GM12878 (cell line): ENCODE data around the gene SRRM3. TPM values are rescaled to one million over a fixed set of nuclear protein-coding genes. Genes with fewer than 3 reads are reported as not detected.
"Not testable (repeated sequence)": the region's sequence is repeated elsewhere in the genome, so short reads cannot be mapped to it uniquely, and the experiment has no call there.

ENCODE experiments used
- ATAC-seq: fragments of 200-7000 bp; cut with Tn5 transposase; 3 replicates; pipeline ENCODE4 v1.9.1; 2020; ENCODE audit warnings: mild to moderate bottlenecking, moderate library complexity
- BruUV-seq: library from RNA; stranded (reverse); fragments of 400-500 nt; replicated peaks from 2 replicates; lab custom pipeline; 2021; lab: Mats Ljungman, UMichigan
- CTCF ChIA-PET: fragments of 300-600 bp; sonication (Branson Sonifier 250); formaldehyde crosslinking; extraction: SDS; loops from one replicate; lab custom pipeline; 2021; ENCODE audit warnings: inconsistent platforms; lab: Yijun Ruan, JAX
- POLR2A ChIA-PET: fragments of 350-600 bp; formaldehyde crosslinking; extraction: SDS; loops from one replicate; lab custom pipeline; 2021; ENCODE audit warnings: inconsistent platforms; lab: Charles Lee
- RAD21 ChIA-PET: fragments of 300-600 bp; sonication (Branson Sonifier 250); formaldehyde crosslinking; loops from one replicate; lab custom pipeline; 2023; ENCODE audit warnings: antibody characterized with exemption; ENCODE audit not compliant: unreplicated experiment; lab: Charles Lee
- SMC1A ChIA-PET: fragments of 300-600 bp; sonication (Branson Sonifier 250); formaldehyde crosslinking; loops from one replicate; lab custom pipeline; 2023; ENCODE audit not compliant: unreplicated experiment, uncharacterized antibody; lab: Charles Lee
- DNase-seq: peaks from one replicate; pipeline ENCODE4 v3.0.0-alpha.2; 2011; ENCODE audit warnings: low read depth, low spot score
- FAIRE-seq: peaks from 3 replicates; lab custom pipeline; 2011; peaks lifted over from hg19 to GRCh38; lab: Jason Lieb, UNC
- H2AFZ ChIP-seq: 2 replicates; pipeline ENCODE4 v1.6.0; 2011; ENCODE audit warnings: low read depth, low read length, control low read depth; ENCODE audit not compliant: control insufficient read depth
- H3K27ac ChIP-seq: 2 replicates; pipeline ENCODE4 v1.5.1; 2011; ENCODE audit warnings: control low read depth; ENCODE audit not compliant: control insufficient read depth, insufficient read depth
- H3K27me3 ChIP-seq, 2 experiments: replicated peaks in 1 of 2; 2 replicates each; pipeline versions ENCODE4 v1.6.0 to v1.6.1; 2011; ENCODE audit warnings: low read length in 1 of 2; ENCODE audit not compliant: control insufficient read depth in 2 of 2, insufficient read depth in 2 of 2
- H3K36me3 ChIP-seq, 2 experiments: 2 replicates each; pipeline ENCODE4 v1.5.1; 2011; ENCODE audit warnings: low read length in 1 of 2; ENCODE audit not compliant: control insufficient read depth in 2 of 2, insufficient read depth in 2 of 2
- H3K4me1 ChIP-seq: 2 replicates; pipeline ENCODE4 v1.6.1; 2011; ENCODE audit warnings: mild to moderate bottlenecking, low read length, moderate library complexity, mixed read lengths; ENCODE audit not compliant: control insufficient read depth, insufficient read depth
- H3K4me2 ChIP-seq: 2 replicates; pipeline ENCODE4 v1.6.0; 2011; ENCODE audit warnings: control low read depth; ENCODE audit not compliant: control insufficient read depth, insufficient read depth
- H3K4me3 ChIP-seq: fragments of 200-600 bp; sonication (generic); 2 replicates; pipeline ENCODE4 v1.5.1; 2016
- H3K79me2 ChIP-seq: 2 replicates; pipeline ENCODE4 v1.6.0; 2011; ENCODE audit warnings: low read length; ENCODE audit not compliant: control insufficient read depth, insufficient read depth
- H3K9ac ChIP-seq: 2 replicates; pipeline ENCODE4 v1.8.0; 2011; ENCODE audit warnings: low read length, control low read depth, mixed read lengths; ENCODE audit not compliant: control insufficient read depth, insufficient read depth
- H3K9me3 ChIP-seq: replicated peaks from 3 replicates; pipeline ENCODE4 v1.5.1; 2011; ENCODE audit warnings: mild to moderate bottlenecking, low read length; ENCODE audit not compliant: control insufficient read depth, insufficient read depth
- H4K20me1 ChIP-seq: 2 replicates; pipeline ENCODE4 v1.6.0; 2011; ENCODE audit not compliant: control insufficient read depth, insufficient read depth
- IKZF1 ChIP-seq: fragments of 450-650 bp; conservative IDR thresholded peaks from 2 replicates; pipeline ENCODE4 v1.6.1; 2017; ENCODE audit warnings: antibody characterized with exemption, mild to moderate bottlenecking
- IRF4 ChIP-seq: IDR thresholded peaks from 2 replicates; pipeline ENCODE4 v1.6.1; 2011; ENCODE audit warnings: low read depth, low read length
- KLF5 ChIP-seq: fragments of 450-650 bp; IDR thresholded peaks from 2 replicates; pipeline ENCODE4 v1.6.1; 2014; ENCODE audit warnings: mild to moderate bottlenecking; ENCODE audit not compliant: partially characterized antibody
- MTA3 ChIP-seq: IDR thresholded peaks from 2 replicates; pipeline ENCODE4 v1.6.1; 2012; ENCODE audit warnings: low read length, inconsistent platforms, borderline replicate concordance
- NBN ChIP-seq: fragments of 450-650 bp; IDR thresholded peaks from 2 replicates; pipeline ENCODE4 v1.6.1; 2016
- RBBP5 ChIP-seq: fragments of 200-600 bp; sonication (generic); conservative IDR thresholded peaks from 2 replicates; pipeline ENCODE4 v1.6.1; 2016
- SIN3A ChIP-seq: IDR thresholded peaks from 2 replicates; pipeline ENCODE4 v1.6.1; 2012; ENCODE audit warnings: low read depth, low read length, improper control_type of control experiment
- SMAD1 ChIP-seq: fragments of 450-650 bp; IDR thresholded peaks from 2 replicates; pipeline ENCODE4 v1.6.1; 2018; ENCODE audit warnings: mild to moderate bottlenecking, low read depth; ENCODE audit not compliant: partially characterized antibody
- USF2 ChIP-seq: IDR thresholded peaks from 2 replicates; pipeline ENCODE4 v1.6.1; 2011; ENCODE audit warnings: low read depth, low read length, improper control_type of control experiment, borderline replicate concordance
- ZNF217 ChIP-seq: fragments of 450-650 bp; IDR thresholded peaks from 2 replicates; pipeline ENCODE4 v1.6.1; 2017; ENCODE audit warnings: antibody characterized with exemption, mild to moderate bottlenecking
- WGBS: methylation state at CpG from one replicate; pipeline ENCODE4 v1.1.6; 2016; ENCODE audit warnings: low lambda C conversion rate; ENCODE audit not compliant: insufficient replicate concordance, insufficient coverage; ENCODE audit errors: missing lambda C conversion rate; 5-methylcytosine and 5-hydroxymethylcytosine counted together
- in situ Hi-C: fragments of 300-500 bp; cut with MboI; formaldehyde crosslinking; loops from 9 replicates; pipeline ENCODE4 v1.14.3; 2018; ENCODE audit warnings: mixed read lengths
- intact Hi-C: fragments of 100-400 bp; cut with micrococcal nuclease; formaldehyde crosslinking; loops from one replicate; pipeline ENCODE4 v1.14.2; 2022; ENCODE audit not compliant: unreplicated experiment
- polyA plus RNA-seq, 11 experiments: library from polyadenylated mRNA; depleted of rRNA in 4 of 11; unstranded in 6 of 11; stranded (reverse) in 5 of 11; fragments of >200 nt; fragmentation: Nextera tagmentation in 4 of 11; fragmentation: Illumina TruSeq in 1 of 11; extraction: Ambion mirVana in 4 of 11; extraction: Trizol in 1 of 11; gene quantifications; 1 replicate in 1 of 11; 2 replicates in 10 of 11; pipeline versions ENCODE4 v1.2.1 to v1.2.3, GENCODE V29; 2011 to 2016; ENCODE audit warnings: inconsistent platforms in 2 of 11, missing spikeins in 2 of 11, low read depth in 1 of 11
- total RNA-seq, 4 experiments: library from RNA; depleted of rRNA in 3 of 4; stranded (reverse); fragments of >200 nt in 3 of 4; fragmentation: Illumina TruSeq in 1 of 4; extraction: Trizol in 1 of 4; gene quantifications; 2 replicates each; pipeline versions ENCODE4 v1.2.1 to v1.2.3, GENCODE V29; 2013 to 2021
- TF ChIP-seq, protein P1 (sequence below): fragments of 450-650 bp; IDR thresholded peaks from 2 replicates; pipeline ENCODE4 v1.6.1; 2016; ENCODE audit warnings: mild to moderate bottlenecking, moderate library complexity, borderline replicate concordance

SRRM3 gene
- total and polyA plus RNA-seq, 10 of the 15 experiments (the other 5 are each of a cell fraction or from before 2014, with no cell fraction given): 0.03 to 0.15 (median 0.05) TPM; not detected in 6

DNA sequence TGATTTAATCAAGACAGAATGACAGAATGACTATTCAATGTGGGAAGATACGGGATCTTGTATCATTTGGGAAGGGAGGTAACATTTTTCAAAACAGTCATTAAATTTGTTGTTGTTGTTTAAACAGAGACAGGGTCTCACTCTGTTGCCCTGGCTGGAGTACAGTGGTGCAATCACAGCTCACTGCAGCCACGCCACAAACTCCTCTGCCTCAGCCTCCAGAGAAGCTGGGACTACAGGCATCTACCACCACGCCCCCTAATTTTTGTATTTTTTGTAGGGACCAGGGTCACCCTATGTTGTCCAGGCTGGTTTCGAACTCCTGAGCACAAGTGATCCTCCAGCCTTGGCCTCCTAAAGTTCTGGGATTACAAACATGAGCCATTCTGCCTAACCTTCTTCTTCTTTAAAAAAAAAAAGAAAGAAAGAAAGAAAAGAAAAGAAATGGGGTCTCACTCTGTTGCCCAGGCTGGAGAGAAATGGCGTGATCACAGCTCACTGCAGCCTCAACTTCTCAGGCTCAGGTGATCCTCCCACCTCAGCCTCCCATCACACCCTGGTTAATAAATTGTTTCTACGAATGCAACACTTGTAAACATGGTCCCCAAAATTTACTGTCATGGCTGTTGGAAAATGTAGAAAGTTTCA lies 132.7 kb downstream of the SRRM3 start:
- no peak overlapping the region for H3K9ac ChIP-seq
- peaks cover 9% of the 10 kb centered on the region for H4K20me1 ChIP-seq
- CTCF ChIA-PET: interaction anchor here (0.6 to 1.4 kb wide), 4 partner anchors 9 to 461 kb away, joined by 3 to 4 read pairs (median 4); no protein-coding TSS in a partner anchor
- POLR2A ChIA-PET: interaction anchor here (0.8 to 1.8 kb wide), 3 partner anchors 8 to 17 kb away, joined by 3 to 9 read pairs (median 4); no protein-coding TSS in a partner anchor
- in situ Hi-C loops: no loop called here
- BruUV-seq: no TSS peak
- TF ChIP-seq NBN (no peak), ZNF217 (no peak), IKZF1 (no peak), RBBP5 (no peak), USF2 (no peak), SIN3A (no peak), MTA3 (no peak), IRF4 (no peak), SMAD1 (no peak), KLF5 (no peak)
- TF ChIP-seq, protein P1, sequence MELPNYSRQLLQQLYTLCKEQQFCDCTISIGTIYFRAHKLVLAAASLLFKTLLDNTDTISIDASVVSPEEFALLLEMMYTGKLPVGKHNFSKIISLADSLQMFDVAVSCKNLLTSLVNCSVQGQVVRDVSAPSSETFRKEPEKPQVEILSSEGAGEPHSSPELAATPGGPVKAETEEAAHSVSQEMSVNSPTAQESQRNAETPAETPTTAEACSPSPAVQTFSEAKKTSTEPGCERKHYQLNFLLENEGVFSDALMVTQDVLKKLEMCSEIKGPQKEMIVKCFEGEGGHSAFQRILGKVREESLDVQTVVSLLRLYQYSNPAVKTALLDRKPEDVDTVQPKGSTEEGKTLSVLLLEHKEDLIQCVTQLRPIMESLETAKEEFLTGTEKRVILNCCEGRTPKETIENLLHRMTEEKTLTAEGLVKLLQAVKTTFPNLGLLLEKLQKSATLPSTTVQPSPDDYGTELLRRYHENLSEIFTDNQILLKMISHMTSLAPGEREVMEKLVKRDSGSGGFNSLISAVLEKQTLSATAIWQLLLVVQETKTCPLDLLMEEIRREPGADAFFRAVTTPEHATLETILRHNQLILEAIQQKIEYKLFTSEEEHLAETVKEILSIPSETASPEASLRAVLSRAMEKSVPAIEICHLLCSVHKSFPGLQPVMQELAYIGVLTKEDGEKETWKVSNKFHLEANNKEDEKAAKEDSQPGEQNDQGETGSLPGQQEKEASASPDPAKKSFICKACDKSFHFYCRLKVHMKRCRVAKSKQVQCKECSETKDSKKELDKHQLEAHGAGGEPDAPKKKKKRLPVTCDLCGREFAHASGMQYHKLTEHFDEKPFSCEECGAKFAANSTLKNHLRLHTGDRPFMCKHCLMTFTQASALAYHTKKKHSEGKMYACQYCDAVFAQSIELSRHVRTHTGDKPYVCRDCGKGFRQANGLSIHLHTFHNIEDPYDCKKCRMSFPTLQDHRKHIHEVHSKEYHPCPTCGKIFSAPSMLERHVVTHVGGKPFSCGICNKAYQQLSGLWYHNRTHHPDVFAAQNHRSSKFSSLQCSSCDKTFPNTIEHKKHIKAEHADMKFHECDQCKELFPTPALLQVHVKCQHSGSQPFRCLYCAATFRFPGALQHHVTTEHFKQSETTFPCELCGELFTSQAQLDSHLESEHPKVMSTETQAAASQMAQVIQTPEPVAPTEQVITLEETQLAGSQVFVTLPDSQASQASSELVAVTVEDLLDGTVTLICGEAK: no peak
- H3K27ac ChIP-seq: no peak overlapping the region
- WGBS: 87% methylated on average over 6 of the region's 6 CpGs
- no peak for FAIRE-seq
- intact Hi-C loops: no loop called here
- ATAC-seq: no peak
- no peaks in the 10 kb centered on the region for H3K9me3 ChIP-seq
- no peaks in the 10 kb centered on the region for H3K27me3 ChIP-seq
- SMC1A ChIA-PET: interaction anchor here (0.8 kb wide), 1 partner anchor 24 kb away, joined by 3 read pairs; the partner anchor contains the start of gene YWHAG
- H3K4me2 ChIP-seq: no peak overlapping the region
- no peaks in the 10 kb centered on the region for H3K4me1 ChIP-seq
- peaks cover 13 to 20% of the 10 kb centered on the region in 2 experiments for H3K36me3 ChIP-seq
- peaks cover 61% of the 10 kb centered on the region for H3K79me2 ChIP-seq
- H2AFZ ChIP-seq: no peak overlapping the region
- DNase-seq: no peak
- H3K4me3 ChIP-seq: no peak overlapping the region
- RAD21 ChIA-PET: interaction anchor here (1.6 kb wide), 1 partner anchor 156 kb away, joined by 3 read pairs; no protein-coding TSS in a partner anchor

GRCh38 chr7:76335417-76335816 lies 133.7 kb downstream of the SRRM3 start:
- H3K4me2 ChIP-seq, H3K9me3 ChIP-seq, BruUV-seq, H3K4me3 ChIP-seq, in situ Hi-C loops, H2AFZ ChIP-seq, H3K27ac ChIP-seq, RAD21 ChIA-PET, DNase-seq, H3K27me3 ChIP-seq, ATAC-seq, H4K20me1 ChIP-seq, H3K9ac ChIP-seq, H3K4me1 ChIP-seq, intact Hi-C loops, FAIRE-seq: not testable (repeated sequence)
- SMC1A ChIA-PET: interaction anchor here (0.9 kb wide), 1 partner anchor 46 kb away, joined by 3 read pairs; no protein-coding TSS in a partner anchor
- whole genome bisulfite sequencing: 98% methylated on average over 2 of the region's 2 CpGs
- Histone ChIP-seq H3K36me3 (peaks cover 5 to 13% of the 10 kb centered on the region in 2 experiments), H3K79me2 (peaks cover 68% of the 10 kb centered on the region)
- POLR2A ChIA-PET: interaction anchor here (1.1 kb wide), 1 partner anchor 9 kb away, joined by 4 read pairs; no protein-coding TSS in a partner anchor
- CTCF ChIA-PET: interaction anchor here (0.9 to 1.4 kb wide), 2 partner anchors 17 to 44 kb away, joined by 3 to 4 read pairs; no protein-coding TSS in a partner anchor
